Measurements from ENCODE around the gene BCKDHA.
"Not testable (repeated sequence)": the region's sequence is repeated elsewhere in the genome, so short reads cannot be mapped to it uniquely, and the experiment has no call there.

BCKDHA gene

GRCh38 chr19:41427647-41428480 is 30.2 kb downstream of the BCKDHA start:
- DNase-seq, result peak; percentile 38 to 56 (median 44)

GRCh38 chr19:41428481-41428859 is 30.9 kb downstream of the BCKDHA start:
- no peak for DNase-seq

- no peak for DNase-seq
These were observed 33.3 kb downstream of the BCKDHA start for GRCh38 chr19:41430922-41431321.

DNA sequence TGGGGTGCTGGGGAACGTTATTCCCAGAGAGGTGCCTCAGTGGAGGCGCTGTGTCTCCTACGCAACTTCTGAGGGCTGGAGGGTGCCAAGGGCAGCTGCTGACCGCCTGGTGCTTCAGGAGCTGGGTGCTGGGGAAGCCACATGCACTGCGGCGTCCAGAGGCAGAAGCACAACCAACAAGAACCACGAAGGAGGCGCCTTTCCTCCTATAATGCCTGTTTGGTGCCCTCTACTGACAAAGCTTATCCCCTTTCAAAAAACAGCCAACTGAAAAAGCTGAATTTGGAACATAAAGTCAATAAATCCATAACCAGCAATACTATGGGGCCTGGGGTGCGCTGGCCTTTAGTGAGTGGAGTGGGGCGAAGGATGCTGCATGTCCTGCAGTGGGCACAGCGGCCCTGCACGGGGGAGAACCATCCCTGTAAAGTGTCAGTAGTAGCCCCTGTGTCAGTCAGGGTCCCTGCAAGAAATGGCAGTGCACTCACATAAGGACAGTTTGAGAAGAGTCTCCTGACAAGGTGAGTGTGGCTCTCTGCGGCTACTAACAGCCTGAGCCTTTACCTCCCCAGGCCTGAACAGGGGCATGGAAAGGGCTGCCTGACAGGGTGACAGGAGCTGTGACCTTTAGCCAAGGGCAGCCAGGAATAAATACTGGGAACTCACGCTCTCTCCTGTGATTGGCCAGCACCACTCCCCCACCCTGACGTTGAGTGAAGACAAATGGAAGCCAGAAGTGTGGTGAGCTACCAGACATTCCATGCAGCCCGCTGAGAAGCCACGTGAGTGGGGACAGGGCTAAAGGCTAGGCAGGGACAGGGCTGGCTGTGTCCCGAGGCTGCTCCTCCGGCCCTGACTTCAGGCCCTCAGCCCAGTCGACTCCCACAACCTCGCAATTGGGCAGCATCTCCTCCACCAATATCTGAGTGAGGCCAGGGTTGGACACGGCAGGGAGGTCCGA is 34.1 kb downstream of the BCKDHA start:
- DNase-seq, result no peak

DNA sequence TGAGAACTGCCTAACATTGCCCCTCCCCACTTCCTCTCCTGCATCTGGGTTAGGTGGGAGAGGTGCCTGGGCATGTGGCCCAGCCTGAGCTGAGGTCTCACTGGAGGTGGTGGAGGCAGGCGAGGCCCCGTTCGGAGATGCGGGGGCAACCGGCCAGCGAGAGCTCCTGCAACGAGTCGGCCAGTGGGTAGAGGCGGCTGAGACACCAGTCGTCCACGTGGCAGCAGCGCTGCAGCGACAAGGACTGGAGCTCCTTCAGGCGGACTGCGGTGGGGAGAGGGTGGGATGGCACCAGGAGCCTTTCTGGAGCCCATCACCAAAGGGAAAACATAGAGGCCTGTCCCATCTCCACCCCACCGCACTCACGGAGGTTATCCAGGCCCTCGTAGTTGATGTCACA is 35.6 kb downstream of the BCKDHA start:
- no peak for DNase-seq

DNA sequence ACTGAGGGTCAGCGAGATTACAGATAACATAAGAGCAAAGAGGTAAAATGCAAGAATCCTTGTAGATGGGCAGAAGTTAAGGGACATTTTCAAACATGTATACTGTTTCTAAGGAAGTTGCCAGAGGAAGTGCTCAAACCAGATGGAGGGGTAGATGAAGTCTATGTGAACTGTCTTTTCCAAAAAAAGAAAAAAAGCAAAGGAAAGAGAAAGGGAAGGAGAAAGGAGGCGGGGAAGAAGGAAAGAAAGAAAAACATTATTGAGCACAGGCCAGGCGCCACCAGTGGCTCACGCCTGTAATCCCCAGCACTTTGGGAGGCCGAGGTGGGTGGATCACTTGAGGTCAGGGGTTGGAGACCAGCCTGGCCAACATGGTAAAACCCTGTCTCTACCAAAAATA is 36.8 kb downstream of the BCKDHA start:
- DNase-seq, result no peak

- DNase-seq, result not testable (repeated sequence)
These were observed 37.8 kb downstream of the BCKDHA start for GRCh38 chr19:41435376-41435775.

DNA sequence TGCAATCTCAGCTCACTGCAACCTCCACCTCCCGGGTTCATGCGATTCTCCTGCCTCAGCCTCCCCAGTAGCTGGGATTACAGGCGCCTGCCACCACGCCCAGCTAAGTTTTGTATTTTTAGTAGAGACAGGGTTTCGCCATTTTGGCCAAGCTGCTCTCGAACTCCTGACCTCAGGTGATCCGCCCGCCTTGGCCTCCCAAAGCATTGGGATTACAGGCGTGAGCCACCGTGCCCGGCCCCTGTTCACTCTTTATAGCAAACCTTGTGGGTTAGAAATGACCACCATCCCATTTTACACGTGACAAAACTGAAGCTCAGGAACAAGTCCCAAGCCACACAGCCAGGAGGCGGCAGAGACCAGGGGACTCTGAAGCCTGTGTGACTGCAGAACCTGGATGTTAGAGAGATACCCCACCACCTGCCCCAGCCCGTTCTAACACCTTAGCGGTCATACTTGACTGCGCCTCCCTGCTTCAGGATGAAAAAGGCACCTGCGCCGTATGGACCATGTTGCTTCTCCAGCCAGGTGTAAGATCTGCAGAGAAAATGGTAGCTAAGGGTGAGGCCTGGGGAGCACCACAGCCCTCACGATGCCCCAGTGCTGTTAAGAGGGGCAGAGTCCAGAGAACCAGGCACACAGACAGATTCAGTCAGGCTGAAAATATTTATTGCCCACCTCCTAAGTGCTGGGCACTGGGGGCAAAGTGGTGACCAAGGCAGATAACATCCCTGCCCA is 38.5 kb downstream of the BCKDHA start:
- DNase-seq, result no peak

DNA sequence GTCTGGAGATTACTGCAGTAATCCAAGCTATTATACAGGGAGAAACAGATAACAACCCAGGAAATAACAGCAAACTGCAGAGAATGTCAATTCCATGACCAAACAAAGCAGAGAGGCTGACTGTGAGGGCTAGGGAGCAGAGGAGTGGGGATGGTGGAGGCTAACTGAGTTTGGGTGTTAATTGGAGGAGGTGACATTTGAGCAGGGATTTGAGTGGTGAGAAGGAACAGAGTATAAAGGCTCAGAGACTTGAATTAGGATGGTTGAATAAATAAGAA is 39.0 kb downstream of the BCKDHA start:
- no peak for DNase-seq

DNA sequence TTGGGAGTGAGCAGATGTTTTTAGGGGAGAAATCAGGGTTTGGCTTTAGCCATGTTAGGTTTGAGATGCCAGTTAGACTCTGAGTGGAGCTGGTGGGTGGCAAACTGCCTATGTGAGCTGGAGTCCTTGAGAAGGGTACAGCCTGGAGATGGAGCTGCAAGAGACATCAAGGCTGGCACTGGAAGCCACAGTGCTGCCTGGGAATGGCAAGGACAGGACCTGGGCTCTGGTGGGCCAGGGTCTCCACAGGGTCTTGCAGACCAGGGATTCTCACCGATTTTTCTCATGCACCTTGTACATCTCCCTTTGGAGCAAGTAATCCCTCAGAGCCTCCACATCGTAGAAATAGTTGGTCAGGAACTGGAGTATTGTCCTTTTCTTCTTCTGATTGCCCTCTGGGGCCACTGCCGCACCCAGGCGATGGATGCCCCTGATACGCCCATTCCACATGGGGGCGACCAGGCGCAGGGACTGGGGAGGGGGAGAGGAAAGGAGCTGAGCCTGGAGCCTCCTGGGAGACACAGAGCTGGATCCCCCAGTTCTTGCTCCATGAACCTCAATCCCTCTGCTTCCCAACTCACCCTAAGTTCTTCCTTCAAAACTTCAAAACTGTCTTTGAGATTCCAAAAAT is 40.4 kb downstream of the BCKDHA start:
- no peak for DNase-seq

DNA sequence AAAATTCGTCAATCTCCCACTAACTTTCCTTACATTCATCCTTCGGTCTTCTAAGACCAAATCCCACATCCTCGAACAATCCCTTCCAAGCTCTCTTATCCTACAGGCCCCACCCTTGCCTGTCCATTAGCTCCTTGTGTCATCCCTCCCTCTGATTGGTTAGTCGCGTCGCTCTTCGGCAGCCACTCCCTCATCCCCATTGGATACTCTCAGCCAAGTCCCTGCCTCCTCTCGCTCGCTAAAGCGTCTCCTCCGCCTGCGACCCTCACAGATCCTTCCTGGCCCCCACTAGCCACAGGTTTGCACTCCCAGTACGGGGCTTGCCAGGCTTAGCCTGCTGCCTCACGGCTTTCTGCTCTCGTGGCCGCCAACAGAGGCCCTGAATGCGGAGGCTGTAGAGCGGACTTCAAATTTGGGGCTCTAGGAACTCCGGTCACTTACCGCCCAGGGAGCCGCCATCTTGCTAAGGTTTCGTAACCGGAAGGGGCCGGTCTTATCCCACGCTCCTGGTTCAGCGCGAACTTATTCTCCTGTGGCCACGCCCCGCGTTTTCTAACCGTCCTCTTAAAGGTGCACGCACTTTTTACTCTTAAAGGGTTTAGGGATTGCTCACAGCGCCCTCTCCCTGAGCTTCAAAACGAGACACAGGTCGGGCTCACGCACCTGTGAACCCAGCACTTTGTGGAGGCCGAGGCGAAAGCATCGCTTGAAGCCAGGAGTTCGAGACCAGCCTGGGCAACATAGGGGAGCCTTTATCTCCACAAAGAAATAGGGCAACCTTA is 42.0 kb downstream of the BCKDHA start, which contains the start of gene DMAC2:
DMAC2 (minus strand) TSS at position 472 of the 782 bp plus-strand sequence; CDS start at position 459, 13 bp downstream.
- peak; percentile 80 to 97 (median 91) for DNase-seq

- DNase-seq, result no peak
These were observed 43.8 kb downstream of the BCKDHA start for GRCh38 chr19:41441321-41441945.

DNA sequence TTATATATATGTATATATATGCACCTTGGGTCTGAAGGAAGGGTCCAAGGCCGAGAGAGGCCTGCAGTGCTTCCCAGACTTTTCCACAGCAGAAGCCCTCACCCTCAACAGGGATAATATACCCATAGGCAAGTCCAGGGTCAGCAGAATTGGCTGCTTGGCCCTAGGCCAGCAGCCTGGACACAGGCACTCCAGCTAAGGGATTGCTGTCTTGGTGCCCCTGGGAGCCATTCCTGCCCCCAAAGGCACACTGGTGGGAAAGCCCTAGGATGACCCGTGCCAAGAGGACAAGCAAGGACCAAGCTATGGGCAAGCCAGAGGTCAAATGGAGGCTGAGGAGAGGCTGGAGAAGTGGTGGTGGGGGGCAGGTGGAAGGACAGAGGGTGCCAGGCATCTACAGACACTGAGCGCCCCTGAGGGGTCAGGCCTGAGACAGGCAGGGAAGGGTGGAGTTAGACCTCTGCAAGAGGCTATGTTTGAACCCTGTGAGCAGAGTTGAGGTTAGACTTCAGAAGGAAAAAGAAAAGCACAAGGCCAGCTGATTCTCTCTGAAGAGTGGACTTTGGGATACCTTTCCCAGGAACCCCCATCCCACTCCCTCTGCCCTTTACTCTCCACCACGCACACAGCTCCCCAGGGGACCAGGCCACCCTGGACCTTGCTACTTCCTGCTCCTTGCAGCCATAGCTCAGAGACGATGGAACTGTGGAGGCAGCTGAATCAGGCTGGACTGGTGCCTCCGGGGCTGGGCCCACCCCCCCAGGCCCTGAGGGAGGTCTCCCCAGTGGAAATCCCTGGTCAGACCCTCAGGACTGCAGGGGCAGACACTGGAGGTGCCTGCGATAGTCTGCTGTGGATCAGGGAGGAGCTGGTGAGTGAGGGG is 45.1 kb downstream of the BCKDHA start, which contains the start of gene ERICH4:
ERICH4 (plus strand) TSS at position 684 of the 883 bp plus-strand sequence; CDS start at position 698, 14 bp downstream.
- no peak for DNase-seq

DNA sequence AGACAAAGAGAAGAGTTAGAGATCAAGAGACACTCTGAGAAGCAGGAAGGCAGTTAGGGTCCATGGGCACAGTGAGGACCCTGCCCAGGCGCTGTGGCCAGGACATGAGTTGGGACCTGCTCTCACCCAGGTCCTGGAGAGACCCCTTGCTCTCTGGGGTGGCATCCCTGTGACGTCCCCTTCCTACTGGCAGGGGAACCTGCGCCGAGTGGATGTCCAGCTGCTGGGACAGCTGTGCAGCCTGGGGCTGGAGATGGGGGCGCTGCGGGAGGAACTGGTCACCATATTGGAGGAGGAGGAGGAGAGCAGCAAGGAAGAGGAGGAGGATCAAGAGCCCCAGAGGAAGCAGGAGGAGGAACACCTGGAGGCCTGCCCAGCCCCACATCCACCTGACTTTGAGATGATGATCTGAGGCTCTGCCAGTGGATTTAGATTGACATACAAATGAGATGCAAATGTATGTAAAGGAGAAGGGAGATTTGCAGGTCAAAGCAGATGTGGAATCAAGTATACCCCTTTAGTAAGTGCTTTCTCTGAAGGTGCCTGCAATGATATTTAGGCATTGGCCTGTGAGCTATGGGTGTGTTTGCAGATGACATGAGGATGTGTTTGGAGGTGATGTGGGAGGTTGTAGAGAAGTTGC is 46.3 kb downstream of the BCKDHA start:
- no peak for DNase-seq

GRCh38 chr19:41445575-41445974 is 48.0 kb downstream of the BCKDHA start:
- no peak for DNase-seq

- DNase-seq, result no peak
These were observed 50.2 kb downstream of the BCKDHA start for GRCh38 chr19:41447732-41448332.

DNA sequence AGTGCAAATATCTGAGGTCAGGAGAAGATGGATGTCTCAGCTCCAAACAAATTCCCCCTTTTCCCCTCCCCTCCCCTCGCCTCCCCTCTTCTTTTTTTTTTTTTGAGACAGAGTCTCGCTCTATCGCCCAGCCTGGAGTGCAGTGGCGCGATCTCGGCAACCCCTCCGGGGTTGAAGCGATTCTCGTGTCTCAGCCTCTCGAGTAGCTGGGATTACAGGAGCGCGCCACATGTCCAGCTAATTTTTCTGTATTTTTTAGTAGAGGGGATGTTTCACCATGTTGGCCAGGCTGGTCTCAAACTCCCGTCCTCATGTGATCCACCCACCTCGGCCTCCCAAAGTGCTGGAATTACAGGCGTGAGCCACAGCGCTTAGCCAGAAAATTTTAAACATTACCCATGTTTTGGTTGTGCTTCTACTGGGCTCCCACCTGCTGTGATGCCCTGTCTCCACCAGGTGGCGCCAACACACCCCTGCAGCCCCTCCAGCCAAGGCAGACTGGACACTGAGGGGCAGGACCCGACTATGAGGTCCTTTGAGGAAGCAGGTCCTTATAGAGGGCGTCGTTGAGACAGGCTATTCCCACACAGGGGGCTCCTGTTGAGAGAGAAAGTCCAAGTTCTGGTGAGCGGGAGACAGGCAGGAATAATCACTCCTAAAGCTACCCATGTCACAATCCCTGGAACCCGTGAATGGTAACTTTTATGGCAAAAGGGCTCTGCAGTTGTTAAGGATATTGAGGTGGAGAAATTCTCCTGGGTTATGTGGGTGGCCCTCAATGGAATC is 51.7 kb downstream of the BCKDHA start:
- DNase-seq, result peak; percentile 42 to 65 (median 59)

GRCh38 chr19:41449865-41450178 is 52.2 kb downstream of the BCKDHA start:
- DNase-seq, result no peak
